KOPT-K1 (cell line): ENCODE results near the gene PTTG2.
"Not testable (repeated sequence)": the region's sequence is repeated elsewhere in the genome, so short reads cannot be mapped to it uniquely, and the experiment has no call there.

Experiments used
- H3K27ac ChIP-seq: fragments of 200-600 bp; sonication (generic); 2 replicates; pipeline ENCODE4 v1.5.1; 2016; ENCODE audit warnings: antibody characterized with exemption, mild to moderate bottlenecking, low read depth, low read length; ENCODE audit not compliant: poor library complexity, severe bottlenecking
- H3K36me3 ChIP-seq: fragments of 200-600 bp; sonication (generic); 2 replicates; pipeline ENCODE4 v1.5.1; 2017; ENCODE audit warnings: antibody characterized with exemption, mild to moderate bottlenecking, low read length, moderate library complexity; ENCODE audit not compliant: insufficient read depth
- H3K9me3 ChIP-seq: fragments of 200-600 bp; sonication (generic); 2 replicates; pipeline ENCODE4 v1.5.1; 2017; ENCODE audit warnings: antibody characterized with exemption, low read length, mild to moderate bottlenecking; ENCODE audit not compliant: insufficient read depth, poor library complexity, severe bottlenecking

Gene PTTG2

DNA sequence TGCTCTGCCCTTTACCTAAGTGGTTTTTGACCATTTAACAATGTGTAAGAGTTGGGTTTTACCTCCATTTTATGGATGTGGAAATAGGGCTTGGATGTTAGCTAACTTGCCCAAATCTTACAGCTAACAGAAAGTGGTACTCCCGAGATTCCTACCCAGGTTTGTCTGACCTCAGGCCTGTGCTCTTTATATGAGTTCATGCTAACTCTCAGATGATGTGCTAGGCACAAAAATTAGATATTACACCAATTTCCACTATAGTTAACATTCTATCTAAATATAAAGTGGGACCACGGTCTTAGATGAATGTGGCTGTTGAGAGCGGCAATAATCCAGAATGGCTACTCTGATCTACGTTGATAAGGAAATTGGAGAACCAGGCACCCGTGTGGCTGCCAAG, at the start of gene PTTG2:
TSS of gene PTTG2 (plus strand) at position 301 of the 400 bp plus-strand sequence. CDS start at position 338, 37 bp downstream.
- no peak within 1 kb of the TSS for H3K27ac ChIP-seq
- H3K36me3 ChIP-seq, result no peaks in the 10 kb centered on the region
- H3K9me3 ChIP-seq, result no peaks in the 10 kb centered on the region

DNA sequence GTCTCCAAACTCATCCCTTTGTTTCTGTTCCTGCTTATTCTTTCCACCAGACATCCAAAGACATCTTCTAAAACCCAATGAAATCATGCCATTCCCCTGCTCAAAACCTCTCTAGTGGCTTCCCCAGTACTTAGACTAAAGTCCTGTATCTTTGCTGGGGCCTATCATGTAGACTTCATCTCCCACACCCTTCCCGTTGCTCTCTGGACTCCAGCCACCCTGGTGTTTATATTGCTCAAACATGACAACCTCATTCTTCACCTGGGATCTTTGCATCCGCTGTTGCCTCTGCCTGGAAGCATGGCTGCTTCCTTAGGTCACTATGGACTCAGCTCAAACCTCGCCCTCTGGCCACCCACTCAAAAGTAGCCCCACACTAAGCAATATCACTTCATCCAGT, 45.7 kb upstream of the PTTG2 start:
- Histone ChIP-seq H3K27ac (no peak overlapping the region), H3K36me3 (peaks cover 9% of the 10 kb centered on the region; the same call in 1 of the 2 replicates), H3K9me3 (no peaks in the 10 kb centered on the region)

DNA sequence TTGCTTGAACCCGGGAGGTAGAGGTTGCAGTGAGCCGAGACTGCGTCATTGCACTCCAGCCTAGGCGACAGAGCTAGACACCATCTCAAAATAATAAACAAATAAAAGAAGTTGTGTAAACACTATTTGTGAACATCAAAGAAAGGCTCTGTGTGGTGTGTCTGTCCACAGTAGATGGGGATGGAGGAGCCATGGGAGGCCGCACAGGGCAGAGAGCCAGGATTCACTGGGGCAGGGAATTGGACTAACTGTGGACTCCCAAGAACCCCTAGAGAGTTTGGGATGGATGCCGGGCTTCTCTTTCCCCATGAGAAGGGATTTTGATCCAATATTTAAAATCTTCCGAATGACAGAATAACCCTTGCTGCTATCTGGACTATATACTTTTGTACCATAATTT, 42.8 kb upstream of the PTTG2 start:
- H3K9me3 ChIP-seq, result no peaks in the 10 kb centered on the region
- peaks cover 9% of the 10 kb centered on the region; the same call in 1 of the 2 replicates for H3K36me3 ChIP-seq
- no peak overlapping the region for H3K27ac ChIP-seq

DNA sequence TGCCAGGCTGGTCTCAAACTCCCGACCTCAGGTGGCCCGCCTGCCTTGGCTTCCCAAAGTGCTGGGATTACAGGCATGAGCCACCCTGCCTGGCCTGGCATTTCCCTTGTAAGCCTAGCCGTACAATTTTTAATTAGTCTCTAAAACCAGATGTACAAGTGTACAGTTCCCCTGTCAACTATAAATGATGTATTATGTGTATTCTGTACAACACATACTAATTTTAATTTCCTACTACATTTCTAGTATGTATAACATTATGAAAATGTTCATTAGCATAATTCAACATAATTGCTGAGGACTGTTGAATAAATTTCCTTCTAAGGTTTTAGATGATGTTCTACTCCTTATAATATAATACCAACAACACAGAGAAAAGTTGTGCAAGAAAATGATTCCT, 41.5 kb upstream of the PTTG2 start:
- Histone ChIP-seq H3K27ac (no peak overlapping the region), H3K36me3 (peaks cover 9% of the 10 kb centered on the region; the same call in 1 of the 2 replicates), H3K9me3 (no peaks in the 10 kb centered on the region)

DNA sequence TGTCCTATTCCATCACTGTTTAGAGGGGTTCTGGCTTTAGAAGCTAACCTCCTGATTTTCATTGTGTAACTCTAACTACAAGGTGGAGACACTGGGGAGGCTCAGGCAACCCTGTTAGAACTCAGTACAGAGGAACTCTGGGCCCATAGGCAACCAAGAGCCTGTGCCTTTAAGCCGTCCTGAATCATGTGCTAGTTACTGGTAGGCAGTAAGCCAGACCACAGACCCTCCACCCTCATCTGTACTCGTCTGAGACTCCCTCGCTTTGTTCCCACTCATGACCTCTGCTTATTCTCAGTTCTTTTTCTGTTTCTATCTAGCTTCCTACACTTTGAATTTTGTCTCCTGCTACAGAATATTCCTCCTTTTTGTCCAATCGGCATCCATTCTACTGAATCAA, 37.9 kb upstream of the PTTG2 start:
- Histone ChIP-seq H3K27ac (no peak overlapping the region), H3K36me3 (no peaks in the 10 kb centered on the region)

DNA sequence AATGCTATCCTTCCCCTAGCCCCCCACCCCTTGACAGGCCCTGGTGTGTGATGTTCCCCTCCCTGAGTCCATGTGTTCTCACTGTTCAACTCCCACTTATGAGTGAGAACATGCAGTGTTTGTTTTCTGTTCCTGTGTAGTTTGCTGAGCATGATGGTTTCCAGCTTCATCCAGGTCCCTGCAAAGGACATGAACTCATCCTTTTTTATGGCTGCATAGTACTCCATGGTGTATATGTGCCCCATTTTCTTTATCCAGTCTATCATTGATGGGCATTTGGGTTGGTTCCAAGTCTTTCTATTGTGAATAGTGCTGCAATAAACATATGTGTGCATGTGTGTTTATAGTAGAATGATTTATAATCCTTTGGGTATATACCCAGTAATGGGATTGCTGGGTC, 37.1 kb upstream of the PTTG2 start:
- not testable (repeated sequence) for H3K27ac ChIP-seq, H3K9me3 ChIP-seq, H3K36me3 ChIP-seq

More for the DNA sequence above, 37.9 kb upstream of the PTTG2 start:
- H3K9me3 ChIP-seq, result no peaks in the 10 kb centered on the region

DNA sequence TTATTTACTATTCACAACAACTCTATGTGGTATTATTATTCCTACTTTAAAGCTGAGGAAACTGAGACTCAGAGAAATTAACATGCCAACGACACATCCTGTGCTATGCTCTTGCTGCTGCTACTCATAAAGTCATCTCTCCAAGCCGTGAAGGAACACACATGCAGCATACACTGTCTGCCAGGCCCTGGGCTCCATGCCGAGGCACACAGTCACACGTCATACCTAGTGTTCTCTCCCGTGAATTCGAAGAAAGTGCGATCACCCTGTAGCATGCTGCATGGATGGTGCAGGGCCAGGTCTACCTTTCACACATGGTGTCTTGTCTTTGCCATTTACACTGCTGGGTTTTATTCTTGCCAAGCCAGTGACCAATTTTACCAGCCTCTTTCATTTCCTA, 35.3 kb upstream of the PTTG2 start:
- Histone ChIP-seq H3K9me3 (no peaks in the 10 kb centered on the region), H3K36me3 (no peaks in the 10 kb centered on the region), H3K27ac (no peak overlapping the region)

DNA sequence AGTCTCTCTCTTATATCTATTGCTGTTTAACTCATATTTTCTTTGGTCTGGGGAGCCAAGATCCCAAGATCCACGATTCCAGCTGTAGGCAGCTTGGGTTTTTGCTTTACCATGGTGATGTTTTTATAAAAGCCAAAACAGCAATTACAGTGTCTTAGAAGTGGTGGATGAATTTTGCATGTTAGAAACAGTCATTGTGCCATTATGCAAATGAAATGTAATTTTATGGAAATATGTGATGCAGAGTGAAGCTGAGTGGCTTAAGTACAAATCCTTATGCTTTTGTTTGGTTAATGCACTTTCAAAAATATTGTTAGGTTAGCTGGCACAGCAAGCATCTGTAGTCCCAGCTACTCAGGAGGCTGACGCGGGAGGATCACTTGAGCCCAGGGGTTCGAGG, 32.8 kb upstream of the PTTG2 start:
- no peaks in the 10 kb centered on the region for H3K36me3 ChIP-seq
- H3K9me3 ChIP-seq, result no peaks in the 10 kb centered on the region
- H3K27ac ChIP-seq, result no peak overlapping the region

DNA sequence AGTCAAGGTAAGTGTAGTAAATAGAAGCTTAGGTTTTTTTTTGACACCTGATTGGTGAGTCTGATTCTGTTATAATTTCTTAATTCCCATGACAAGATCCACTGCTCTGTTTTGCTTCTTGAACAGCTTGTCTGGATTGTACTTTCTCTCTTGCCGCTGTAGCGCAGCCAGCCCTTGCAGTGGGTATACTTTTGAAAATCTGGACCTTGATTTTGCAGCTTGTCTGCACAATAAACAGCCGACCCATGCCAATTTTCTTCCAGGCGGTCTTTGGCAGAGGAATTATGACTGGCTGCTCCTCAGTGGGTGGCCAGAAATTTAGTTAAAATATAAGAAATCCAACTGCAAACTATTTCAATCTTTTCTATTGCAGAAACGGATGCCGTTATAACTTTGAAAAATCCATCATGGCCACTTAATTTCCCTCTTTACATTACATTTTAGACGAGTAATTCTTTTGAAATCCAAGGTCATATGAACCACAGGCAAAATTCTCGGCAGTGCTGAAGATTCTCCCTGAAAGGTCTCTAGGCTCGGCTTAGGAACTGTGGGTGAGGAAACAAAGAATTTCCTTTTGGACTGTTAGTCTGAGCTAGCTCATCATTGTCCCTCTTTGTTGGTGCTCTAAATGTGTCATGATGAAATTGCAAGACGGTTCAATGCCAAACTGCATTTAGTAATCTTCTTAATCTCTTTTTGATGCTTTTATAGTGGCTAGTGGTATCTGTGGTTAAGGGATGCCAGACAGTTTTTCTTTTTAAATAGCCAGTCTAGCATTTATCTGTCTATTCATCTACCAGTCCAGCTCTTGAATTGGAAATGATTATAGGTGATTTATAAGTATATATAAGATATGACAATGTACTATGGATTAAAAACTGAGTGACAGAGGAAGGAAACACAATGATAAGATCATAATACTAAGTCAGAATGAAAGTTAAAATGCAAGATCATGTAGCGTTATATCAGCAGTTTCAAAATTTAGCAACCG, 31.5 kb upstream of the PTTG2 start:
- Histone ChIP-seq H3K36me3 (peaks cover 4% of the 10 kb centered on the region; the same call in 1 of the 2 replicates), H3K27ac (no peak overlapping the region), H3K9me3 (no peaks in the 10 kb centered on the region)

DNA sequence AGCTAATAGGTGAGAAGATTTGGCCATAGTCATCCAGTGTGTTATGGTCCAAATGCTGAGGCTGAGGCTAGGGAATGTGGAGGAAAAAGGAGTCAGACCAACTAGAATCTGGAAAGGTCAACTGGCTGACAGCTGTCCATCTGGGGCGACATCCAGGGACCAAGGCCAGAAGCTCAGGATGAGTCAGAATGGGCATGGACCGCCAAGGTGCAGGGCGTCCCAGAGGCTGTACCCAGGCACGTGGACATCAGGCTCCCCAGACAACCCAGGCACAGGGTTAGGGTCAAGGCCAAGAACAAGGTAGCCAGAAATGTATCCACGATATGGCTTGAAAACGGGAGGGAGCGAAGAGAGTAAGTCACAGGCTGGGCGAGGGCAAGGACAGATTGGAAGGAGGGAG, 26.1 kb upstream of the PTTG2 start:
- no peak overlapping the region for H3K27ac ChIP-seq
- peaks cover 4% of the 10 kb centered on the region; the same call in 1 of the 2 replicates for H3K36me3 ChIP-seq
- H3K9me3 ChIP-seq, result no peaks in the 10 kb centered on the region

DNA sequence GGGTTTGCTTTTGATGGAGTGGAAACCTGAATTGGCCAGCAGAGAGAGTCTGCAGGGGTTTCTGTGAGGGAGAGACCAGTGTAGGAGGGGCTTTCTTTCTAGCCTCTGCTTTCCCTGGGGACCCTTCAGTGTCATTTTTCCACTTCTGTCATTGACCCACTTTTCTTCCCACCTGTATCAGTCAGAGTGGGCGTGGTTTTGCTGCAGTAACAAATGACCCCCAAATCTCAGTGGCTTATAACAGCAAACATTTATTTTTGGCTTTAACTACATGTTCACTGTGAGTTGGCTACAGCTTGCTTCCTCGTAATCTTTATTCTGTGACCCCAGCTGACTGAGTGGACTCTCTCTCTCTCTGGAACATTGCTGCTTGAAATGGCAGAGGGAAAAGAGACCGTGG, 25.6 kb upstream of the PTTG2 start:
- no peak overlapping the region for H3K27ac ChIP-seq
- H3K9me3 ChIP-seq, result no peaks in the 10 kb centered on the region
- peaks cover 4% of the 10 kb centered on the region; the same call in 1 of the 2 replicates for H3K36me3 ChIP-seq

DNA sequence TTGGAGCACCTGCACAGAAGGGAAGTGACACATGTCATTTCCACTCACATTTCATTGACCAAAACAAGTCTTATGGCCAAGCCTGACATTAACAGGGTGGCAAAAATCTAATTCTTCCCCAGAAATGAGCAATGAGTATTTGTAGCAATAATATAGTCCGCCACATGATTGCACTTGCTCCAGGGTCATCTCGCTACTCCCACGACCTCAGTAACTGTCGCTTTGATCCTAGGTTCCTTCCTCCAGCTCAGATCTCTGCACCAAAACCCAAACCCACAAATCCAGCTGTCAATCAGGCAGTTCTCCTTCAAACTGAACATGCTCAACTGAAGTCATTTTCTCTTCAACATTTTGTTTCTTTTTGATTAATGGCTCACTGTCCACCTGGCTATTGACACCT, 25.2 kb upstream of the PTTG2 start:
- Histone ChIP-seq H3K36me3 (peaks cover 4% of the 10 kb centered on the region; the same call in 1 of the 2 replicates), H3K9me3 (no peaks in the 10 kb centered on the region)

DNA sequence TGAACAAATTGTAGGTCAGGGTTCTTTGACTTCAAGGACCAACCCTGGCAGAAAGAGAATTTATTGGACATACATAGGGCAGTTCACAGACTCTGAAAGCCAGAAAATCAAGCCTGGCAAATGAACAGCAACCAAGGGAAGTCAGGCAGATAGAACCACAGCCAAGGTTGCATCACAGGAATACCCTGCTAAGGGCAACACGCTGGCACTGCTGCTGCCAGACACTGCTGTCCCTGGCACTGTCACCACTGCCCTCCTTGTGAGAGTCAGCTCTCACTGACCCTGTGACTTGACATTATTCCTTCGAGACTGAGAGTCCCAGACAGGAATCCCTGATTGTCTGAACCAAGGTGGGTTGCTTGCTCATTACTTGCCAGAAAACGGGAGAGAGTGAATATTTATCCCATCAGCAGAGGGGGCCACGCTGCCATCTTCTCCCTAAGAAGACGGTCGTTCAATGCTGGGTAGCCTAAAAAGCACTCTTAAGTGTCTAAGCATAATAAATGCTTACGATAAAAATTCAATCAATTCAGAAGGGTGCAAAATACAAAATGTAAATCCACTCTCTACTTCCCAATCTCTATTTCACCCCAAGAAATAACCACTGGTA, 23.2 kb upstream of the PTTG2 start:
- Histone ChIP-seq H3K27ac (no peak overlapping the region), H3K9me3 (no peaks in the 10 kb centered on the region), H3K36me3 (peaks cover 4% of the 10 kb centered on the region; the same call in 1 of the 2 replicates)

More for the DNA sequence above, 25.2 kb upstream of the PTTG2 start:
- no peak overlapping the region for H3K27ac ChIP-seq

DNA sequence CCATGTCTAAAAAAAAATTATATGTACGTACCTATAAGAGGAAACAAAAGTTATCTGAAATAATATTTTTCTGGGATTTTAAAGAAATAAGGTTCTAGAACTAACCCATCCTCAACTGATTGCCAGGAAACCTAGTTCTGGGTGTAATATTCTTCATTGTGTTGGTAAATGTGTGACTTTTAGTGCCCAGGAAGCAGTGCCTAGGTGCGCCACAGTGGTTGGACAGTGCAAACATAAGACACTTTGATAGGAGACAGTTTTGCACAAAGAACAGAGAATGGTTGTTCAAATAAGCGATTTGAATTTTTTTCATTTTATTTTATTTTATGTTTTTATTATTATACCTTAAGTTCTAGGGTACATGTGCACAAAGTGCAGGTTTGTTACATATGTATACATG, 22.0 kb upstream of the PTTG2 start:
- Histone ChIP-seq H3K9me3 (no peaks in the 10 kb centered on the region), H3K27ac (no peak overlapping the region), H3K36me3 (peaks cover 4% of the 10 kb centered on the region; the same call in 1 of the 2 replicates)

DNA sequence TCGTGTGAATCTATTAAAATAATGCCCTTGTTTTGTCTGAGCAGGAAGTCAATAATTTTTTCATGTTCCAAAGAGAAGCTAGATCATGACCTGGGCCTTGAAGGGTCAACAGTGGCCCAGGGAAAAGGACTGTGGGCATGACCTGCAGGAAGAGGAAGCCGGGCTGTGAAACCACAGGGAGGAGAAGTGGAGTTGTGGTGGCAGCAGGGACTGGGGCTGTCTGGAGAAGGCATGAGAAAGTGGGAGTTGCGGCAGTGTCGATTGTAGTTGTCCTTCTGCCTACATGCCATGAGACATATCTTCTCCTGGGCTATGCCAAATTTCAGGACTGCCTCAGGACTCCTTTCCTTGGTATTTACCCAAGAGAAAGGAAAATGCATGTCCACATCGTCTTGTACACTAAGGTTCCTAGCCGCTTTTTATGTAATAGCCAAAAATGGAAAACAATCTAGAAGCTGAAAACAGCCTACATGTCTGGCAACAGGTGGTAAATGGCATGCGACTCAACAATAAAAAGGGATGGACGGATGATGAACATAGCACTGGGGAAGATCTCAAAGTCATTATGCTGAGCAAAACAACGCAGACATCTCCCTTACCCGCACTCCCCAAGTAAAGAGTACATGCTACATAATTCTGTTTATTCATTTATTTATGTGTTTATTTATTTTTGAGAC, 13.6 kb upstream of the PTTG2 start:
- no peaks in the 10 kb centered on the region for H3K9me3 ChIP-seq
- no peaks in the 10 kb centered on the region for H3K36me3 ChIP-seq
- H3K27ac ChIP-seq, result no peak overlapping the region
